OCI-LY3 (cell line): ENCODE data around the gene KYNU.

Experiments
- CTCF ChIP-seq: fragments of 200-600, 300-600 bp; sonication (generic); IDR thresholded peaks from 2 replicates; pipeline ENCODE4 v1.5.1; 2014; ENCODE audit warnings: antibody characterized with exemption, low read length, low read depth
- EZH2phosphoT487 ChIP-seq: fragments of 200-600 bp; shearing (Covaris generic); IDR thresholded peaks from 2 replicates; pipeline ENCODE4 v1.6.1; 2018; ENCODE audit warnings: antibody characterized with exemption, mixed run types, low read depth

- TF ChIP-seq CTCF, result no peak
- TF ChIP-seq EZH2phosphoT487, result no peak
These were observed 89.6 kb downstream of the KYNU start for GRCh38 chr2:142967060-142967459.
